HG03521 (cell line): ENCODE results near the gene CREBBP.

ENCODE experiments used
- ATAC-seq: cut with Tn5 transposase; IDR thresholded peaks from one replicate; pipeline ENCODE4 v1.9.1; 2021; ENCODE audit warnings: mild to moderate bottlenecking, moderate library complexity; ENCODE audit not compliant: unreplicated experiment

CREBBP gene

GRCh38 chr16:3769013-3769412 is 111.5 kb downstream of the CREBBP start:
- no peak for ATAC-seq

GRCh38 chr16:3767333-3767986 is 113.1 kb downstream of the CREBBP start:
- no peak for ATAC-seq

GRCh38 chr16:3766177-3766576 is 114.3 kb downstream of the CREBBP start:
- no peak for ATAC-seq

GRCh38 chr16:3764409-3764808 is 116.1 kb downstream of the CREBBP start:
- ATAC-seq, result no peak

- ATAC-seq, result no peak
Measured at GRCh38 chr16:3762107-3762750, 118.3 kb downstream of the CREBBP start.

GRCh38 chr16:3761375-3762106 is 119.0 kb downstream of the CREBBP start:
- ATAC-seq, result no peak

- no peak for ATAC-seq
Measured at GRCh38 chr16:3760518-3760917, 120.0 kb downstream of the CREBBP start.

GRCh38 chr16:3759736-3760135 is 120.8 kb downstream of the CREBBP start:
- no peak for ATAC-seq

- no peak for ATAC-seq
Measured at GRCh38 chr16:3756113-3756512, 124.4 kb downstream of the CREBBP start.

- no peak for ATAC-seq
Measured at GRCh38 chr16:3755249-3755648, 125.3 kb downstream of the CREBBP start.

- ATAC-seq, result no peak
Measured at GRCh38 chr16:3754772-3755171, 125.7 kb downstream of the CREBBP start.

- ATAC-seq, result no peak
Measured at GRCh38 chr16:3754081-3754703, 126.3 kb downstream of the CREBBP start.

GRCh38 chr16:3752984-3753383 is 127.5 kb downstream of the CREBBP start:
- no peak for ATAC-seq

GRCh38 chr16:3751878-3752277 is 128.6 kb downstream of the CREBBP start:
- no peak for ATAC-seq

GRCh38 chr16:3748307-3748706 is 132.2 kb downstream of the CREBBP start:
- ATAC-seq, result no peak

GRCh38 chr16:3745751-3746355 is 134.7 kb downstream of the CREBBP start:
- no peak for ATAC-seq

GRCh38 chr16:3744018-3744417 is 136.5 kb downstream of the CREBBP start:
- no peak for ATAC-seq

- ATAC-seq, result no peak
Measured at GRCh38 chr16:3740934-3741333, 139.6 kb downstream of the CREBBP start.

- no peak for ATAC-seq
Measured at GRCh38 chr16:3740186-3740585, 140.3 kb downstream of the CREBBP start.

GRCh38 chr16:3739636-3740035 is 140.9 kb downstream of the CREBBP start:
- no peak for ATAC-seq

- ATAC-seq, result no peak
Measured at GRCh38 chr16:3738541-3738940, 142.0 kb downstream of the CREBBP start.
